HCT116 (cell line): Measurements from ENCODE around the gene NAALADL2. TPM values are rescaled to one million over a fixed set of nuclear protein-coding genes. Genes with fewer than 3 reads are reported as not detected.

Experiments used
- ATAC-seq: fragments of 200-7000 bp; cut with Tn5 transposase; 2 replicates; pipeline ENCODE4 v1.9.1; 2020; ENCODE audit warnings: mild to moderate bottlenecking, moderate library complexity
- BruUV-seq: library from RNA; stranded (reverse); fragments of 400-500 nt; replicated peaks from 2 replicates; lab custom pipeline; 2021; lab: Mats Ljungman, UMichigan
- CTCF ChIA-PET: fragments of 300-600 bp; sonication (Branson Sonifier 250); formaldehyde crosslinking; loops from one replicate; lab custom pipeline; 2021; ENCODE audit warnings: antibody characterized with exemption; lab: Charles Lee
- POLR2A ChIA-PET: fragments of 300-600, 350-600 bp; sonication (Branson Sonifier 250); formaldehyde crosslinking; loops from one replicate; lab custom pipeline; 2021; ENCODE audit warnings: antibody characterized with exemption; lab: Charles Lee
- RAD21 ChIA-PET, 2 experiments: fragments of 300-600 bp; sonication (Branson Sonifier 250); formaldehyde crosslinking; loops; one replicate each; lab custom pipeline; 2023; ENCODE audit warnings: low total read pairs in 2 of 2; ENCODE audit not compliant: uncharacterized antibody in 2 of 2, unreplicated experiment in 2 of 2, low non-redundant PET in 1 of 2; lab: Charles Lee
- DNase-seq: peaks from one replicate; pipeline ENCODE4 v3.0.0-alpha.2; 2010; ENCODE audit warnings: low read depth, low spot score
- H2AFZ ChIP-seq: fragments of 200-600 bp; shearing (Covaris generic), sonication (generic); 2 replicates; pipeline ENCODE4 v1.6.1; 2017; ENCODE audit warnings: low read depth, mixed run types, mixed read lengths, antibody characterized with exemption, low read length; ENCODE audit not compliant: poor library complexity, severe bottlenecking
- H3K27ac ChIP-seq: 2 replicates; pipeline ENCODE4 v1.5.1; 2012; ENCODE audit warnings: low read depth, low read length
- H3K27me3 ChIP-seq: fragments of 200-600 bp; sonication (generic); 2 replicates; pipeline ENCODE4 v1.6.1; 2016; ENCODE audit warnings: mixed run types, low read length, mixed read lengths; ENCODE audit not compliant: insufficient read depth
- H3K36me3 ChIP-seq, 2 experiments: fragments of 200-500 bp in 1 of 2; fragments of 200-600 bp in 1 of 2; sonication (Bioruptor generic) in 1 of 2; sonication (generic) in 1 of 2; 2 replicates each; pipeline versions ENCODE4 v1.5.1 to v1.6.1; 2014 to 2016; ENCODE audit warnings: low read length in 2 of 2, inconsistent platforms in 1 of 2, mixed read lengths in 1 of 2, mixed run types in 1 of 2; ENCODE audit not compliant: insufficient read depth in 2 of 2, control insufficient read depth in 1 of 2
- H3K4me1 ChIP-seq, 2 experiments: fragments of 200-600 bp in 1 of 2; sonication (generic) in 1 of 2; 2 replicates each; pipeline versions ENCODE4 v1.5.1 to v1.6.1; 2012 to 2017; ENCODE audit warnings: low read length in 2 of 2, inconsistent platforms in 1 of 2, mild to moderate bottlenecking in 1 of 2, mixed read lengths in 1 of 2, mixed run types in 1 of 2, moderate library complexity in 1 of 2; ENCODE audit not compliant: insufficient read depth in 2 of 2, control insufficient read depth in 1 of 2
- H3K4me2 ChIP-seq: fragments of 200-600 bp; sonication (generic); 2 replicates; pipeline ENCODE4 v1.6.1; 2017; ENCODE audit warnings: mixed run types, low read length, mixed read lengths
- H3K4me3 ChIP-seq, 2 experiments: fragments of 200-600 bp in 1 of 2; sonication (generic) in 1 of 2; replicated peaks in 1 of 2; 2 replicates each; pipeline ENCODE4 v1.5.1; 2011 to 2016; ENCODE audit warnings: low read length in 2 of 2, control low read depth in 1 of 2, low read depth in 1 of 2, mild to moderate bottlenecking in 1 of 2, mixed read lengths in 1 of 2, mixed run types in 1 of 2
- H3K79me2 ChIP-seq: fragments of 200-600 bp; sonication (generic); 2 replicates; pipeline ENCODE4 v1.6.1; 2017; ENCODE audit warnings: mild to moderate bottlenecking, mixed run types, low read length, moderate library complexity, mixed read lengths; ENCODE audit not compliant: insufficient read depth
- H3K9ac ChIP-seq: fragments of 200-600 bp; sonication (generic); 2 replicates; pipeline ENCODE4 v1.6.1; 2016; ENCODE audit warnings: low read length, mixed read lengths
- H3K9me2 ChIP-seq: fragments of 200-600 bp; sonication (generic), shearing (Covaris generic); 2 replicates; pipeline ENCODE4 v1.6.1; 2017; ENCODE audit warnings: mixed run types, mild to moderate bottlenecking, moderate library complexity; ENCODE audit not compliant: insufficient read depth
- H3K9me3 ChIP-seq, 2 experiments: fragments of 200-500 bp in 1 of 2; fragments of 200-600 bp in 1 of 2; sonication (Bioruptor generic) in 1 of 2; sonication (generic) in 1 of 2; 2 replicates each; pipeline ENCODE4 v1.6.1; 2014 to 2017; ENCODE audit warnings: low read length in 2 of 2, mixed read lengths in 2 of 2, inconsistent platforms in 1 of 2, low read depth in 1 of 2, mild to moderate bottlenecking in 1 of 2, mixed run types in 1 of 2, moderate library complexity in 1 of 2; ENCODE audit not compliant: control insufficient read depth in 1 of 2, insufficient read depth in 1 of 2
- H4K20me1 ChIP-seq: fragments of 200-600 bp; sonication (generic), shearing (Covaris generic); 2 replicates; pipeline ENCODE4 v1.6.1; 2017; ENCODE audit warnings: mixed run types, mild to moderate bottlenecking, moderate library complexity; ENCODE audit not compliant: insufficient read depth
- EGR1 ChIP-seq: IDR thresholded peaks from 2 replicates; pipeline ENCODE4 v1.6.1; 2012; ENCODE audit warnings: low read depth
- ELF1 ChIP-seq: IDR thresholded peaks from 2 replicates; pipeline ENCODE4 v1.6.1; 2012; ENCODE audit warnings: low read depth, borderline replicate concordance
- EZH2 ChIP-seq: fragments of 200-600 bp; sonication (generic); IDR thresholded peaks from 2 replicates; pipeline ENCODE4 v1.6.1; 2017; ENCODE audit warnings: antibody characterized with exemption, mixed run types
- FOSL1 ChIP-seq: IDR thresholded peaks from 2 replicates; pipeline ENCODE4 v1.6.1; 2012; ENCODE audit warnings: low read depth
- POLR2A ChIP-seq: IDR thresholded peaks from 2 replicates; pipeline ENCODE4 v1.7.0; 2011; ENCODE audit warnings: borderline replicate concordance; ENCODE audit not compliant: insufficient read depth, insufficient read length; ENCODE audit errors: extremely low read depth
- RAD21 ChIP-seq: IDR thresholded peaks from 2 replicates; pipeline ENCODE4 v1.6.1; 2012; ENCODE audit warnings: low read depth, mild to moderate bottlenecking
- SIN3A ChIP-seq: IDR thresholded peaks from 2 replicates; pipeline ENCODE4 v1.6.1; 2012; ENCODE audit warnings: low read depth
- SP1 ChIP-seq: IDR thresholded peaks from 2 replicates; pipeline ENCODE4 v1.6.1; 2012; ENCODE audit warnings: low read depth
- SRF ChIP-seq: IDR thresholded peaks from 2 replicates; pipeline ENCODE4 v1.6.1; 2012; ENCODE audit warnings: low read depth
- TCF7L2 ChIP-seq: IDR thresholded peaks from 2 replicates; pipeline ENCODE4 v1.7.0; 2011; ENCODE audit warnings: borderline replicate concordance, inconsistent platforms; ENCODE audit not compliant: insufficient read depth, insufficient read length; ENCODE audit errors: extremely low read depth
- YY1 ChIP-seq: IDR thresholded peaks from 2 replicates; pipeline ENCODE4 v1.6.1; 2011; ENCODE audit warnings: low read length, low read depth, moderate library complexity, mild to moderate bottlenecking; ENCODE audit not compliant: insufficient replicate concordance; ENCODE audit errors: extremely low read depth
- ZFX ChIP-seq: fragments of 450-650 bp; IDR thresholded peaks from 2 replicates; pipeline ENCODE4 v1.6.1; 2017
- ZNF274 ChIP-seq: fragments of 200-500 bp; sonication (Bioruptor generic); IDR thresholded peaks from 2 replicates; pipeline ENCODE4 v1.6.1; 2014; ENCODE audit warnings: mild to moderate bottlenecking, low read depth, low read length, inconsistent platforms
- intact Hi-C: fragments of 100-400 bp; cut with micrococcal nuclease; formaldehyde crosslinking; loops from 2 replicates; pipeline ENCODE4 v1.10.0; 2022
- total RNA-seq: library from RNA; stranded (reverse); gene quantifications from one replicate; pipeline ENCODE4 v1.2.1, GENCODE V29; 2021; ENCODE audit not compliant: unreplicated experiment
- TF ChIP-seq, protein P1 (sequence below): IDR thresholded peaks from 2 replicates; pipeline ENCODE4 v1.6.1; 2011; ENCODE audit warnings: mild to moderate bottlenecking, low read length, moderate library complexity; ENCODE audit not compliant: insufficient replicate concordance; ENCODE audit errors: extremely low read depth
- TF ChIP-seq, protein P2 (sequence below), 3 experiments: fragments of 200-600 bp in 1 of 3; sonication (generic) in 1 of 3; IDR thresholded peaks in 2 of 3; conservative IDR thresholded peaks in 1 of 3; 2 replicates each; pipeline ENCODE4 v1.5.1; 2012 to 2017; ENCODE audit warnings: low read depth in 2 of 3, low read length in 2 of 3, antibody characterized with exemption in 1 of 3, borderline replicate concordance in 1 of 3, control low read depth in 1 of 3, mild to moderate bottlenecking in 1 of 3, mixed read lengths in 1 of 3, mixed run types in 1 of 3, moderate library complexity in 1 of 3; ENCODE audit not compliant: insufficient read depth in 1 of 3
- TF ChIP-seq, protein P3 (sequence below): IDR thresholded peaks from 2 replicates; pipeline ENCODE4 v1.6.1; 2012; ENCODE audit warnings: low read depth
- TF ChIP-seq, protein P4 (sequence below): IDR thresholded peaks from 2 replicates; pipeline ENCODE4 v1.6.1; 2012

Gene NAALADL2
- total RNA-seq, 1 experiment from 2014 or later: 2.9 TPM

DNA sequence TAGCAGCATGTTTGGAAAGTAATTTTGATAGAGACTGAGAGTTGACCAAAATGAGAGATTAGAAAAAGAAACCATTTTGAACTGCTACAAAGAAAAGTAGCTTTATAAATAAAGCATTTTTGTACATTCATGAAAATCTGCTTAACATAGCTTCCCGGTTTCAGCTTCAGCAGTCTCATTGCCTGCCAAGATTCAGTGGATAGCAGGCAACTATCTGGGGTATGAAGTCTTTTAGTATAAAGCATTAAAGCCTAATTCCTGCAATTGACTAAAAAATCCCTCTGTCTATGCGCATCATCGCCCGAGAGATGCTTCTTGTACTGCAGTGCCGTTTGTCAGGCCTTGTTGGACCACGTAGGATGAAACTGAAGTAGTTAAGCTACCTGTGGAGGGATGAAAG lies 588.4 kb downstream of the NAALADL2 start:
- no peaks in the 10 kb centered on the region for H3K9me3 ChIP-seq
- CTCF ChIA-PET: no interaction called here
- H3K27me3 ChIP-seq: no peaks in the 10 kb centered on the region
- H3K4me1 ChIP-seq: no peaks in the 10 kb centered on the region
- H3K79me2 ChIP-seq: no peaks in the 10 kb centered on the region
- RAD21 ChIA-PET: no interaction called here
- H3K9ac ChIP-seq: no peak overlapping the region
- H3K27ac ChIP-seq: no peak overlapping the region
- H4K20me1 ChIP-seq: no peaks in the 10 kb centered on the region
- H3K4me3 ChIP-seq: no peak overlapping the region
- H2AFZ ChIP-seq: no peak overlapping the region
- POLR2A ChIA-PET: no interaction called here
- TF ChIP-seq SRF (no peak), EZH2 (no peak), ZNF274 (no peak), EGR1 (no peak), RAD21 (no peak), FOSL1 (no peak), ZFX (no peak), SP1 (no peak), POLR2A (no peak), YY1 (no peak), TCF7L2 (no peak), ELF1 (no peak), SIN3A (no peak)
- TF ChIP-seq, protein P1, sequence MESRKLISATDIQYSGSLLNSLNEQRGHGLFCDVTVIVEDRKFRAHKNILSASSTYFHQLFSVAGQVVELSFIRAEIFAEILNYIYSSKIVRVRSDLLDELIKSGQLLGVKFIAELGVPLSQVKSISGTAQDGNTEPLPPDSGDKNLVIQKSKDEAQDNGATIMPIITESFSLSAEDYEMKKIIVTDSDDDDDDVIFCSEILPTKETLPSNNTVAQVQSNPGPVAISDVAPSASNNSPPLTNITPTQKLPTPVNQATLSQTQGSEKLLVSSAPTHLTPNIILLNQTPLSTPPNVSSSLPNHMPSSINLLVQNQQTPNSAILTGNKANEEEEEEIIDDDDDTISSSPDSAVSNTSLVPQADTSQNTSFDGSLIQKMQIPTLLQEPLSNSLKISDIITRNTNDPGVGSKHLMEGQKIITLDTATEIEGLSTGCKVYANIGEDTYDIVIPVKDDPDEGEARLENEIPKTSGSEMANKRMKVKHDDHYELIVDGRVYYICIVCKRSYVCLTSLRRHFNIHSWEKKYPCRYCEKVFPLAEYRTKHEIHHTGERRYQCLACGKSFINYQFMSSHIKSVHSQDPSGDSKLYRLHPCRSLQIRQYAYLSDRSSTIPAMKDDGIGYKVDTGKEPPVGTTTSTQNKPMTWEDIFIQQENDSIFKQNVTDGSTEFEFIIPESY: no peak
- TF ChIP-seq, protein P2, sequence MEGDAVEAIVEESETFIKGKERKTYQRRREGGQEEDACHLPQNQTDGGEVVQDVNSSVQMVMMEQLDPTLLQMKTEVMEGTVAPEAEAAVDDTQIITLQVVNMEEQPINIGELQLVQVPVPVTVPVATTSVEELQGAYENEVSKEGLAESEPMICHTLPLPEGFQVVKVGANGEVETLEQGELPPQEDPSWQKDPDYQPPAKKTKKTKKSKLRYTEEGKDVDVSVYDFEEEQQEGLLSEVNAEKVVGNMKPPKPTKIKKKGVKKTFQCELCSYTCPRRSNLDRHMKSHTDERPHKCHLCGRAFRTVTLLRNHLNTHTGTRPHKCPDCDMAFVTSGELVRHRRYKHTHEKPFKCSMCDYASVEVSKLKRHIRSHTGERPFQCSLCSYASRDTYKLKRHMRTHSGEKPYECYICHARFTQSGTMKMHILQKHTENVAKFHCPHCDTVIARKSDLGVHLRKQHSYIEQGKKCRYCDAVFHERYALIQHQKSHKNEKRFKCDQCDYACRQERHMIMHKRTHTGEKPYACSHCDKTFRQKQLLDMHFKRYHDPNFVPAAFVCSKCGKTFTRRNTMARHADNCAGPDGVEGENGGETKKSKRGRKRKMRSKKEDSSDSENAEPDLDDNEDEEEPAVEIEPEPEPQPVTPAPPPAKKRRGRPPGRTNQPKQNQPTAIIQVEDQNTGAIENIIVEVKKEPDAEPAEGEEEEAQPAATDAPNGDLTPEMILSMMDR (IDR thresholded peaks at IDR 0.05 in 2 of 3, conservative IDR thresholded peaks at IDR 0.05 in 1 of 3; ENCODE audit: borderline replicate concordance in 1 of 3, insufficient read depth in 1 of 3, low read depth in 2 of 3, low read length in 2 of 3): no peak
- TF ChIP-seq, protein P3, sequence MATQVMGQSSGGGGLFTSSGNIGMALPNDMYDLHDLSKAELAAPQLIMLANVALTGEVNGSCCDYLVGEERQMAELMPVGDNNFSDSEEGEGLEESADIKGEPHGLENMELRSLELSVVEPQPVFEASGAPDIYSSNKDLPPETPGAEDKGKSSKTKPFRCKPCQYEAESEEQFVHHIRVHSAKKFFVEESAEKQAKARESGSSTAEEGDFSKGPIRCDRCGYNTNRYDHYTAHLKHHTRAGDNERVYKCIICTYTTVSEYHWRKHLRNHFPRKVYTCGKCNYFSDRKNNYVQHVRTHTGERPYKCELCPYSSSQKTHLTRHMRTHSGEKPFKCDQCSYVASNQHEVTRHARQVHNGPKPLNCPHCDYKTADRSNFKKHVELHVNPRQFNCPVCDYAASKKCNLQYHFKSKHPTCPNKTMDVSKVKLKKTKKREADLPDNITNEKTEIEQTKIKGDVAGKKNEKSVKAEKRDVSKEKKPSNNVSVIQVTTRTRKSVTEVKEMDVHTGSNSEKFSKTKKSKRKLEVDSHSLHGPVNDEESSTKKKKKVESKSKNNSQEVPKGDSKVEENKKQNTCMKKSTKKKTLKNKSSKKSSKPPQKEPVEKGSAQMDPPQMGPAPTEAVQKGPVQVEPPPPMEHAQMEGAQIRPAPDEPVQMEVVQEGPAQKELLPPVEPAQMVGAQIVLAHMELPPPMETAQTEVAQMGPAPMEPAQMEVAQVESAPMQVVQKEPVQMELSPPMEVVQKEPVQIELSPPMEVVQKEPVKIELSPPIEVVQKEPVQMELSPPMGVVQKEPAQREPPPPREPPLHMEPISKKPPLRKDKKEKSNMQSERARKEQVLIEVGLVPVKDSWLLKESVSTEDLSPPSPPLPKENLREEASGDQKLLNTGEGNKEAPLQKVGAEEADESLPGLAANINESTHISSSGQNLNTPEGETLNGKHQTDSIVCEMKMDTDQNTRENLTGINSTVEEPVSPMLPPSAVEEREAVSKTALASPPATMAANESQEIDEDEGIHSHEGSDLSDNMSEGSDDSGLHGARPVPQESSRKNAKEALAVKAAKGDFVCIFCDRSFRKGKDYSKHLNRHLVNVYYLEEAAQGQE: no peak
- TF ChIP-seq, protein P4, sequence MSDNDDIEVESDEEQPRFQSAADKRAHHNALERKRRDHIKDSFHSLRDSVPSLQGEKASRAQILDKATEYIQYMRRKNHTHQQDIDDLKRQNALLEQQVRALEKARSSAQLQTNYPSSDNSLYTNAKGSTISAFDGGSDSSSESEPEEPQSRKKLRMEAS: no peak
- TF ChIP-seq, all 23 proteins: peak for 0
- no TSS peak for BruUV-seq
- no peak for DNase-seq
- Histone ChIP-seq H3K9me2 (no peaks in the 10 kb centered on the region), H3K4me2 (no peak overlapping the region), H3K36me3 (no peaks in the 10 kb centered on the region)
- no peak for ATAC-seq
- intact Hi-C loops: no loop called here
